ENCODE measurements around the gene BHLHE40. TPM values are rescaled to one million over a fixed set of nuclear protein-coding genes. Genes with fewer than 3 reads are reported as not detected.

BHLHE40 gene
- total RNA-seq, 1 experiment from 2014 or later, result 3.5 TPM

- H3K36me3 ChIP-seq (ENCODE audit: insufficient read depth, low read length, poor library complexity, severe bottlenecking), result no peaks in the 10 kb centered on the region
- ChIA-PET CTCF (no interaction called here), POLR2A (ENCODE audit: low non-redundant PET) (no interaction called here)
- no peaks in the 10 kb centered on the region for H3K9me3 ChIP-seq (ENCODE audit: low read depth, low read length, poor library complexity, severe bottlenecking)
- no peak for TF ChIP-seq EZH2 (IDR thresholded peaks at IDR 0.05; ENCODE audit: borderline replicate concordance, low read depth, low read length, poor library complexity, severe bottlenecking)
- TF ChIP-seq, protein P1, sequence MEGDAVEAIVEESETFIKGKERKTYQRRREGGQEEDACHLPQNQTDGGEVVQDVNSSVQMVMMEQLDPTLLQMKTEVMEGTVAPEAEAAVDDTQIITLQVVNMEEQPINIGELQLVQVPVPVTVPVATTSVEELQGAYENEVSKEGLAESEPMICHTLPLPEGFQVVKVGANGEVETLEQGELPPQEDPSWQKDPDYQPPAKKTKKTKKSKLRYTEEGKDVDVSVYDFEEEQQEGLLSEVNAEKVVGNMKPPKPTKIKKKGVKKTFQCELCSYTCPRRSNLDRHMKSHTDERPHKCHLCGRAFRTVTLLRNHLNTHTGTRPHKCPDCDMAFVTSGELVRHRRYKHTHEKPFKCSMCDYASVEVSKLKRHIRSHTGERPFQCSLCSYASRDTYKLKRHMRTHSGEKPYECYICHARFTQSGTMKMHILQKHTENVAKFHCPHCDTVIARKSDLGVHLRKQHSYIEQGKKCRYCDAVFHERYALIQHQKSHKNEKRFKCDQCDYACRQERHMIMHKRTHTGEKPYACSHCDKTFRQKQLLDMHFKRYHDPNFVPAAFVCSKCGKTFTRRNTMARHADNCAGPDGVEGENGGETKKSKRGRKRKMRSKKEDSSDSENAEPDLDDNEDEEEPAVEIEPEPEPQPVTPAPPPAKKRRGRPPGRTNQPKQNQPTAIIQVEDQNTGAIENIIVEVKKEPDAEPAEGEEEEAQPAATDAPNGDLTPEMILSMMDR (conservative IDR thresholded peaks at IDR 0.05; ENCODE audit: low read depth, low read length), result no peak
- H3K27me3 ChIP-seq (replicated peaks; ENCODE audit: insufficient read depth, low read depth, low read length, poor library complexity), result no peaks in the 10 kb centered on the region
- H3K4me3 ChIP-seq (ENCODE audit: low read depth, low read length, poor library complexity, severe bottlenecking), result no peak overlapping the region
- no peak for DNase-seq (ENCODE audit: low spot score)
- intact Hi-C loops (cut with micrococcal nuclease; ENCODE audit: unreplicated experiment), result no loop called here
- no peak overlapping the region for H3K27ac ChIP-seq (ENCODE audit: low read depth, low read length, poor library complexity, severe bottlenecking)
- BruUV-seq (replicated peaks), result no TSS peak
- H3K4me1 ChIP-seq (ENCODE audit: insufficient read depth, low read length, poor library complexity, severe bottlenecking), result no peaks in the 10 kb centered on the region
Observed at GRCh38 chr3:5004319-5005152, 25.3 kb downstream of the BHLHE40 start.

- H3K4me1 ChIP-seq (ENCODE audit: insufficient read depth, low read length, poor library complexity, severe bottlenecking), result no peaks in the 10 kb centered on the region
- no peaks in the 10 kb centered on the region for H3K9me3 ChIP-seq (ENCODE audit: low read depth, low read length, poor library complexity, severe bottlenecking)
- H3K27ac ChIP-seq (ENCODE audit: low read depth, low read length, poor library complexity, severe bottlenecking), result no peak overlapping the region
- DNase-seq (ENCODE audit: low spot score), result no peak
- CTCF ChIA-PET, result no interaction called here
- POLR2A ChIA-PET (ENCODE audit: low non-redundant PET), result interaction anchor here (0.7 kb wide), 1 partner anchor 1077 kb away, joined by 7 read pairs; no protein-coding TSS in a partner anchor
- H3K4me3 ChIP-seq (ENCODE audit: low read depth, low read length, poor library complexity, severe bottlenecking), result no peak overlapping the region
- no peaks in the 10 kb centered on the region for H3K36me3 ChIP-seq (ENCODE audit: insufficient read depth, low read length, poor library complexity, severe bottlenecking)
- no peaks in the 10 kb centered on the region for H3K27me3 ChIP-seq (replicated peaks; ENCODE audit: insufficient read depth, low read depth, low read length, poor library complexity)
- intact Hi-C loops (cut with micrococcal nuclease; ENCODE audit: unreplicated experiment), result no loop called here
- TF ChIP-seq EZH2 (IDR thresholded peaks at IDR 0.05; ENCODE audit: borderline replicate concordance, low read depth, low read length, poor library complexity, severe bottlenecking), result no peak
- TF ChIP-seq, protein P1 (conservative IDR thresholded peaks at IDR 0.05; ENCODE audit: low read depth, low read length), result no peak
- no TSS peak for BruUV-seq (replicated peaks)
Observed at GRCh38 chr3:5005367-5005766, 26.1 kb downstream of the BHLHE40 start.

- BruUV-seq (replicated peaks), result no TSS peak
- TF ChIP-seq, protein P1 (conservative IDR thresholded peaks at IDR 0.05; ENCODE audit: low read depth, low read length), result no peak
- TF ChIP-seq EZH2 (IDR thresholded peaks at IDR 0.05; ENCODE audit: borderline replicate concordance, low read depth, low read length, poor library complexity, severe bottlenecking), result no peak
- Histone ChIP-seq H3K27me3 (replicated peaks; ENCODE audit: insufficient read depth, low read depth, low read length, poor library complexity) (no peaks in the 10 kb centered on the region), H3K27ac (ENCODE audit: low read depth, low read length, poor library complexity, severe bottlenecking) (no peak overlapping the region), H3K4me1 (ENCODE audit: insufficient read depth, low read length, poor library complexity, severe bottlenecking) (no peaks in the 10 kb centered on the region), H3K4me3 (ENCODE audit: low read depth, low read length, poor library complexity, severe bottlenecking) (no peak overlapping the region), H3K9me3 (ENCODE audit: low read depth, low read length, poor library complexity, severe bottlenecking) (no peaks in the 10 kb centered on the region), H3K36me3 (ENCODE audit: insufficient read depth, low read length, poor library complexity, severe bottlenecking) (no peaks in the 10 kb centered on the region)
- intact Hi-C loops (cut with micrococcal nuclease; ENCODE audit: unreplicated experiment), result no loop called here
- no peak for DNase-seq (ENCODE audit: low spot score)
- POLR2A ChIA-PET (ENCODE audit: low non-redundant PET), result no interaction called here
- CTCF ChIA-PET, result no interaction called here
Observed at GRCh38 chr3:5006755-5007202, 27.5 kb downstream of the BHLHE40 start.
